ENCODE results near the gene NUDT9.
"Not testable (repeated sequence)": the region's sequence is repeated elsewhere in the genome, so short reads cannot be mapped to it uniquely, and the experiment has no call there.

NUDT9 gene

GRCh38 chr4:87422104-87423052 lies at the start of gene NUDT9:
TSS of gene NUDT9 (plus strand) at chr4:87422573. CDS start at chr4:87422906, 333 bp downstream.
- peak; percentile 92 to 96 for DNase-seq

GRCh38 chr4:87375719-87376291 lies 46.6 kb upstream of the NUDT9 start:
- DNase-seq = peak in 1 of 2 donors; percentile 36

GRCh38 chr4:87377816-87378215 lies 44.6 kb upstream of the NUDT9 start:
- DNase-seq = no peak

GRCh38 chr4:87382116-87382515 lies 40.3 kb upstream of the NUDT9 start:
- no peak for DNase-seq

GRCh38 chr4:87382931-87383330 lies 39.4 kb upstream of the NUDT9 start:
- DNase-seq = no peak

- DNase-seq = not testable (repeated sequence)
These were observed 37.8 kb upstream of the NUDT9 start for GRCh38 chr4:87384466-87385132.

- no peak for DNase-seq
These were observed 35.1 kb upstream of the NUDT9 start for GRCh38 chr4:87387237-87387636.

- no peak for DNase-seq
These were observed 33.5 kb upstream of the NUDT9 start for GRCh38 chr4:87388901-87389300.

GRCh38 chr4:87390055-87390454 lies 32.3 kb upstream of the NUDT9 start:
- DNase-seq = not testable (repeated sequence)

- DNase-seq = no peak
These were observed 31.9 kb upstream of the NUDT9 start for GRCh38 chr4:87390551-87390890.

GRCh38 chr4:87390891-87391575 lies 31.3 kb upstream of the NUDT9 start, which contains the start of gene HSD17B11:
TSS of gene HSD17B11 (minus strand) at chr4:87391188. CDS start at chr4:87391070, 118 bp downstream.
- DNase-seq = peak; percentile 86 to 92

GRCh38 chr4:87391576-87392054 lies 30.8 kb upstream of the NUDT9 start:
- no peak for DNase-seq

- DNase-seq = no peak
These were observed 30.2 kb upstream of the NUDT9 start for GRCh38 chr4:87392183-87392582.

GRCh38 chr4:87395073-87395472 lies 27.3 kb upstream of the NUDT9 start:
- not testable (repeated sequence) for DNase-seq

- not testable (repeated sequence) for DNase-seq
These were observed 26.5 kb upstream of the NUDT9 start for GRCh38 chr4:87395851-87396250.

GRCh38 chr4:87399148-87399547 lies 23.2 kb upstream of the NUDT9 start:
- no peak for DNase-seq

GRCh38 chr4:87399954-87400353 lies 22.4 kb upstream of the NUDT9 start:
- DNase-seq = no peak

- DNase-seq = not testable (repeated sequence)
These were observed 18.6 kb upstream of the NUDT9 start for GRCh38 chr4:87403732-87404131.

GRCh38 chr4:87405211-87405820 lies 17.1 kb upstream of the NUDT9 start:
- DNase-seq = no peak

- no peak for DNase-seq
These were observed 15.9 kb upstream of the NUDT9 start for GRCh38 chr4:87406462-87406861.

- not testable (repeated sequence) for DNase-seq
These were observed 15.5 kb upstream of the NUDT9 start for GRCh38 chr4:87406902-87407301.

- DNase-seq = no peak
These were observed 12.9 kb upstream of the NUDT9 start for GRCh38 chr4:87409420-87409939.
